HepG2 (cell line): ENCODE data around the gene TPM3. TPM values are rescaled to one million over a fixed set of nuclear protein-coding genes. Genes with fewer than 3 reads are reported as not detected.
A peak's percentile ranks its signal among the peaks of the same experiment; 100 is the strongest.

ENCODE experiments used
- ARID3A ChIP-seq: IDR thresholded peaks from 2 replicates; pipeline ENCODE4 v1.6.1; 2012; ENCODE audit warnings: low read depth, low read length, improper control_type of control experiment
- DZIP1 ChIP-seq: sonication (generic); formaldehyde crosslinking; IDR thresholded peaks from 2 replicates; pipeline ENCODE4 v1.5.0; 2020; ENCODE audit warnings: mild to moderate bottlenecking, missing genetic modification reagents
- ESRRA ChIP-seq: sonication (generic); formaldehyde crosslinking; IDR thresholded peaks from 2 replicates; pipeline ENCODE4 v1.5.1; 2020; ENCODE audit warnings: mild to moderate bottlenecking, low read depth, missing genetic modification reagents
- HNRNPL ChIP-seq: fragments of 200-400 bp; formaldehyde crosslinking; IDR thresholded peaks from 2 replicates; pipeline ENCODE4 v1.6.1; 2017; ENCODE audit warnings: mild to moderate bottlenecking, low read depth, low read length
- MXD4 ChIP-seq: IDR thresholded peaks from 2 replicates; pipeline ENCODE4 v1.6.1; 2016; ENCODE audit warnings: mild to moderate bottlenecking, missing biosample characterization, missing genetic modification reagents
- SMARCC2 ChIP-seq: fragments of 450-650 bp; IDR thresholded peaks from 2 replicates; pipeline ENCODE4 v1.6.1; 2017; ENCODE audit warnings: antibody characterized with exemption, mild to moderate bottlenecking
- ZNF280D ChIP-seq: sonication (generic); formaldehyde crosslinking; IDR thresholded peaks from 2 replicates; pipeline ENCODE4 v1.5.1; 2020; ENCODE audit warnings: mild to moderate bottlenecking, missing genetic modification reagents
- ZNF326 ChIP-seq: sonication (generic); formaldehyde crosslinking; IDR thresholded peaks from 2 replicates; pipeline ENCODE4 v1.4.0; 2020; ENCODE audit warnings: missing genetic modification reagents, borderline replicate concordance
- ZNF362 ChIP-seq: sonication (generic); formaldehyde crosslinking; IDR thresholded peaks from 2 replicates; pipeline ENCODE4 v1.4.0; 2020; ENCODE audit warnings: missing genetic modification reagents, mild to moderate bottlenecking, borderline replicate concordance
- ZNF879 ChIP-seq: sonication (generic); formaldehyde crosslinking; IDR thresholded peaks from 2 replicates; pipeline ENCODE4 v1.8.1; 2023; ENCODE audit warnings: missing genetic modification reagents
- ZUFSP ChIP-seq: sonication (generic); formaldehyde crosslinking; IDR thresholded peaks from 2 replicates; pipeline ENCODE4 v1.9.0; 2021; ENCODE audit warnings: missing genetic modification reagents, mild to moderate bottlenecking, borderline replicate concordance
- polyA plus RNA-seq, 8 experiments: library from polyadenylated mRNA; depleted of rRNA in 3 of 8; stranded (reverse) in 7 of 8; unstranded in 1 of 8; fragments of >200 nt; fragmentation: Illumina TruSeq in 4 of 8; extraction: Trizol in 4 of 8; gene quantifications; 2 replicates each; pipeline versions ENCODE4 v1.2.1 to v1.2.3, GENCODE V29; 2011 to 2016; ENCODE audit warnings: low read depth in 4 of 8, missing spikeins in 1 of 8, mixed read lengths in 1 of 8; ENCODE audit not compliant: insufficient read depth in 1 of 8
- total RNA-seq, 5 experiments: library from RNA; depleted of rRNA; stranded (reverse); fragments of >200 nt; fragmentation: Illumina TruSeq; extraction: Trizol; gene quantifications; 2 replicates each; pipeline ENCODE4 v1.2.3, GENCODE V29; 2016; ENCODE audit warnings: low read depth in 1 of 5

Gene TPM3
- total and polyA plus RNA-seq, 2 of the 13 experiments (the other 11 are each of a cell fraction or from before 2014, with no cell fraction given), result 160 to 307 TPM

- TF ChIP-seq DZIP1 (peak; percentile 64), SMARCC2 (no peak), ZNF879 (CRISPR knock-in tag) (0 out of 2 replicates have a peak, but pooled peaks have one; percentile 77), ZNF326 (CRISPR knock-in tag) (0 out of 2 replicates have a peak, but pooled peaks have one; percentile 32), ESRRA (no peak), ZNF280D (CRISPR knock-in tag) (peak; percentile 86; the same call in 1 of the 2 replicates), ARID3A (no peak), HNRNPL (0 out of 2 replicates have a peak, but pooled peaks have one; percentile 53), MXD4 (peak; percentile 96), ZNF362 (no peak), ZUFSP (CRISPR knock-in tag) (no peak)
These were observed 28.4 kb upstream of the TPM3 start, which contains the start of gene UBAP2L (continued) for GRCh38 chr1:154220071-154220969.
